ENCODE measurements around the gene OSGIN1. TPM values are rescaled to one million over a fixed set of nuclear protein-coding genes. Genes with fewer than 3 reads are reported as not detected.

Gene OSGIN1
- total RNA-seq, 4 donors from 2014 or later, result 17.3 to 99.7 (median 75.2) TPM

DNA sequence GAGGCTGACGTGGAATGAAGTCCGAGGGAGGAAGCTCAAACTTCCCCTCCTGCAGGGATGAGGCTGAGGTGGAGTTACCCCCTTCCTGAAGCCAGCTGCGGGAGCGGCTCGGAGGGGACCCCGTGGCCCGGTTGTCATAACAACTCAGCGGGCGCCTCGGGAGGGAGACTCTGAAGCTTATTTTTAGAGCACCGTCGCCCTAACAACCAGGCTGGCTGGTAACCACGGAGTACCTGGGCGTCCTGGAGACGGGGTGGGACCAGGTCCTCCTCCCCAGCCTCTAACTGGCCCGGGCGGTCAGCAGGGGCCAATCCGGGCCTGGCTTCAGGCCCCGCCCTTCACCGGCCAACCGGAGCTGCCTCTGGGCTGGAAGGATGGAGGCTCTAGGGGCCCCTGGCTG lies 42.7 kb downstream of the OSGIN1 start:
- Histone ChIP-seq H3K36me3 (no peaks in the 10 kb centered on the region), H3K27ac (no peak overlapping the region), H3K4me3 (no peak overlapping the region), H3K4me1 (no peaks in the 10 kb centered on the region), H3K27me3 (no peaks in the 10 kb centered on the region), H3K9me3 (peaks cover 0 to 6% (median 0%) of the 10 kb centered on the region in 4 donors)
- DNase-seq, result no peak
- TF ChIP-seq, protein P1, sequence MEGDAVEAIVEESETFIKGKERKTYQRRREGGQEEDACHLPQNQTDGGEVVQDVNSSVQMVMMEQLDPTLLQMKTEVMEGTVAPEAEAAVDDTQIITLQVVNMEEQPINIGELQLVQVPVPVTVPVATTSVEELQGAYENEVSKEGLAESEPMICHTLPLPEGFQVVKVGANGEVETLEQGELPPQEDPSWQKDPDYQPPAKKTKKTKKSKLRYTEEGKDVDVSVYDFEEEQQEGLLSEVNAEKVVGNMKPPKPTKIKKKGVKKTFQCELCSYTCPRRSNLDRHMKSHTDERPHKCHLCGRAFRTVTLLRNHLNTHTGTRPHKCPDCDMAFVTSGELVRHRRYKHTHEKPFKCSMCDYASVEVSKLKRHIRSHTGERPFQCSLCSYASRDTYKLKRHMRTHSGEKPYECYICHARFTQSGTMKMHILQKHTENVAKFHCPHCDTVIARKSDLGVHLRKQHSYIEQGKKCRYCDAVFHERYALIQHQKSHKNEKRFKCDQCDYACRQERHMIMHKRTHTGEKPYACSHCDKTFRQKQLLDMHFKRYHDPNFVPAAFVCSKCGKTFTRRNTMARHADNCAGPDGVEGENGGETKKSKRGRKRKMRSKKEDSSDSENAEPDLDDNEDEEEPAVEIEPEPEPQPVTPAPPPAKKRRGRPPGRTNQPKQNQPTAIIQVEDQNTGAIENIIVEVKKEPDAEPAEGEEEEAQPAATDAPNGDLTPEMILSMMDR (IDR thresholded peaks at IDR 0.05), result no peak
- no peak for TF ChIP-seq POLR2A (IDR thresholded peaks at IDR 0.05)

GRCh38 chr16:83996481-83997252 lies 43.6 kb downstream of the OSGIN1 start:
- Histone ChIP-seq H3K4me1 (no peaks in the 10 kb centered on the region), H3K36me3 (no peaks in the 10 kb centered on the region), H3K9me3 (peaks cover 0 to 6% (median 0%) of the 10 kb centered on the region in 4 donors), H3K27ac (no peak overlapping the region), H3K4me3 (no peak overlapping the region), H3K27me3 (no peaks in the 10 kb centered on the region)
- no peak for DNase-seq
- no peak for TF ChIP-seq POLR2A (IDR thresholded peaks at IDR 0.05)
- TF ChIP-seq, protein P1 (IDR thresholded peaks at IDR 0.05), result no peak

DNA sequence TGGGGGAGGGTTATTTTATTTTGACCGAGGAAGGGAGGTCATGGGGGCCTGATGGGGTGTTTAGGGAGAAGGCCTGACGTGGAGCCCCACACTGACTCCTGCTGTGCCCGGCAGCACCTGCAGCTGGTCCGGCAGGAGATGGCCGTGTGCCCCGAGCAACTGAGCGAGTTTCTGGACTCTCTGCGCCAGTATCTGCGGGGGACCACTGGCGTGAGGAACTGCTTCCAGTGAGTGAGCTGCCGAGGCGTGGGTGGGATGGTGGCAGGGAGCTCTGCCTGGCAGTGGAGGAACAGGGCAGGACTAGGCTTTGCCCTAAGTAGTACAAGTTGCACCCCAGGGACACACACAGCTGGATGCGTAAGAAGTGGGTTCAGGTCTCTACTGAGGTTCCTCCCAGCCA lies 45.1 kb downstream of the OSGIN1 start:
- H3K4me1 ChIP-seq, result no peaks in the 10 kb centered on the region
- H3K27me3 ChIP-seq, result no peaks in the 10 kb centered on the region
- H3K9me3 ChIP-seq, result peaks cover 0 to 6% (median 0%) of the 10 kb centered on the region in 4 donors

DNA sequence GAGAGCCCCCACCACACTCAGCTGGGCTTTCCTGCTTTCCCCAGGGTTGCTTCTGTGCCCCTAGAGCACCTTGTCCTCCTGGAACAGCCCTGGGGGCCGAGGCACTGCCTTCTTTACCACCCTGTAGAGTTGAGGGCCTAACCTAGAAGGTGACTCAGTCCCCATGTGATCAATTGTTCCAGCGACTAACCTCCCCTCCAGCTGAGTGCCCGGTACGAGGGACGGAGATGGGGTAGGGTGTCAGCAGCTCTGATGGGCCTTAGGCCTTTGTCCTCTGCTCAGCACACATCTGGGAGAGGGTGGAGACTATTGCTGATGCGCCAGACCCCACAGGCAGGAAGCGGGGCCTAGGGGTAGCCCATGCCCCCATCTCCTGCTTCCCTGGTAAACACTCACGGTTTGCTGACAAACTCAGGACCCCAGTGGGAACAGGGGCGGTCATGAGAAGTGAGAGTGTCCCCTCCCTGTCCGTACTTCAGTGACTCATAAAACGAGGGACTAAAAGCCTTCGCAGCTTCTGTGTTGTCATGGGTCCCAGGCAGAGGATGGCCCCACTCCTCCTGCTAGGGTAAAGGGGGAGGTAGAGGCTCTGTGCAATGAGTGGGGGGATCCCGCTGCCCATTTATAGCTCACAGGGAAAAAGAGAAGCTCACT lies 48.1 kb downstream of the OSGIN1 start:
- Histone ChIP-seq H3K4me1 (no peaks in the 10 kb centered on the region), H3K4me3 (no peak overlapping the region), H3K36me3 (no peaks in the 10 kb centered on the region), H3K27me3 (no peaks in the 10 kb centered on the region), H3K27ac (no peak overlapping the region), H3K9me3 (peaks cover 0 to 2% (median 0%) of the 10 kb centered on the region in 4 donors)
- DNase-seq, result no peak
- no peak for TF ChIP-seq POLR2A (IDR thresholded peaks at IDR 0.05)
- TF ChIP-seq, protein P1 (IDR thresholded peaks at IDR 0.05), result no peak

More for the DNA sequence above, 45.1 kb downstream of the OSGIN1 start:
- TF ChIP-seq POLR2A (IDR thresholded peaks at IDR 0.05), result no peak
- TF ChIP-seq, protein P1 (IDR thresholded peaks at IDR 0.05), result no peak
- Histone ChIP-seq H3K36me3 (no peaks in the 10 kb centered on the region), H3K4me3 (no peak overlapping the region), H3K27ac (no peak overlapping the region)
- DNase-seq, result no peak

DNA sequence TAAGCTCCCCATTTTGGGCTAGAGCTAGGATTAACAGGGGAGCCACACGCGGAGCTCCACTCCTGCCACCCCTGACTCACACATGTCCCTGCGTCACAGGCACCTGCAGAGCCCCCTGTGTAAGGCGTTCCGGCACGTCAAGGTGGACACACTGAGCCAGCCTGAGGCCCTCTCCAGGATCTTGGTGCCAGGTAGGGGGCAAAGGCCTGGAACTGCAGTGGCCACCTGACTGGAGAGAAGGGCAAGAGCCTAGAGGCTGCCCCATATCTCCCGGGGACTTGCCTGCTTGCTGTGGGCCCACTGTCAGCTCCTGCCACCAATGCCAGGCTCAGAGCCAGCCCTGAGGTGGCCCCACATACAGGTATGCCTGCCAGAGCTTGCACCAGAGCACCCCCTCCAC lies 48.7 kb downstream of the OSGIN1 start:
- H3K27me3 ChIP-seq, result no peaks in the 10 kb centered on the region
- no peak overlapping the region for H3K27ac ChIP-seq
- no peaks in the 10 kb centered on the region for H3K36me3 ChIP-seq
- no peaks in the 10 kb centered on the region for H3K9me3 ChIP-seq
- no peaks in the 10 kb centered on the region for H3K4me1 ChIP-seq
- TF ChIP-seq, protein P1 (IDR thresholded peaks at IDR 0.05), result no peak
- TF ChIP-seq POLR2A (IDR thresholded peaks at IDR 0.05), result no peak
- no peak overlapping the region for H3K4me3 ChIP-seq
- no peak for DNase-seq

Measured in Peyer's patch (tissue), 4 donors.